Neuronal stem cell (in vitro differentiated cells): ENCODE results near the gene GPN1.
"Not testable (repeated sequence)": the region's sequence is repeated elsewhere in the genome, so short reads cannot be mapped to it uniquely, and the experiment has no call there.

Experiments used
- DNase-seq: peaks from one replicate; pipeline ENCODE4 v3.0.0-alpha.2; 2013; ENCODE audit warnings: low spot score
- H2AFZ ChIP-seq: one replicate; pipeline ENCODE4 v1.6.1; 2013; ENCODE audit warnings: mild to moderate bottlenecking, low read length, inconsistent platforms
- H2AK5ac ChIP-seq: 2 replicates; pipeline ENCODE4 v1.6.1; 2013; ENCODE audit warnings: low read depth, mild to moderate bottlenecking, inconsistent platforms, low read length, moderate library complexity, mixed read lengths
- H2BK120ac ChIP-seq: 2 replicates; pipeline ENCODE4 v1.6.1; 2013; ENCODE audit warnings: low read depth, mild to moderate bottlenecking, inconsistent platforms, low read length, moderate library complexity, mixed read lengths
- H2BK12ac ChIP-seq: one replicate; pipeline ENCODE4 v1.6.1; 2013; ENCODE audit warnings: low read length, inconsistent platforms
- H2BK15ac ChIP-seq: 2 replicates; pipeline ENCODE4 v1.6.1; 2013; ENCODE audit warnings: mild to moderate bottlenecking, low read length, inconsistent platforms, mixed read lengths
- H2BK5ac ChIP-seq: one replicate; pipeline ENCODE4 v1.6.1; 2013; ENCODE audit warnings: inconsistent platforms, mild to moderate bottlenecking, low read length, moderate library complexity
- H3K14ac ChIP-seq: one replicate; pipeline ENCODE4 v1.6.1; 2013; ENCODE audit warnings: low read length, inconsistent platforms
- H3K18ac ChIP-seq: 2 replicates; pipeline ENCODE4 v1.6.1; 2013; ENCODE audit warnings: low read length, inconsistent platforms
- H3K23ac ChIP-seq: 2 replicates; pipeline ENCODE4 v1.6.1; 2013; ENCODE audit warnings: low read depth, mild to moderate bottlenecking, mixed read lengths, low read length, inconsistent platforms; ENCODE audit not compliant: poor library complexity
- H3K27ac ChIP-seq: replicated peaks from 3 replicates; pipeline ENCODE4 v1.5.1; 2013; ENCODE audit warnings: low read length, inconsistent platforms
- H3K27me3 ChIP-seq, 3 experiments: 2 replicates each; pipeline ENCODE4 v1.6.1; 2013; ENCODE audit warnings: low read length in 3 of 3, mild to moderate bottlenecking in 2 of 3, inconsistent platforms in 1 of 3, low read depth in 1 of 3, mixed read lengths in 1 of 3, moderate library complexity in 1 of 3; ENCODE audit not compliant: control insufficient read depth in 3 of 3, insufficient read depth in 3 of 3
- H3K36me3 ChIP-seq, 2 donors: replicated peaks in 1 of 2; 2 replicates each; pipeline ENCODE4 v1.6.1; 2013; ENCODE audit warnings: low read length in 2 of 2; ENCODE audit not compliant: control insufficient read depth in 2 of 2, insufficient read depth in 2 of 2
- H3K4ac ChIP-seq: 2 replicates; pipeline ENCODE4 v1.6.1; 2013; ENCODE audit warnings: inconsistent platforms, mild to moderate bottlenecking, low read length, moderate library complexity
- H3K4me1 ChIP-seq, 2 donors: 1 replicate in 1 of 2; 2 replicates in 1 of 2; pipeline ENCODE4 v1.6.1; 2013; ENCODE audit warnings: low read length in 2 of 2, low read depth in 1 of 2; ENCODE audit not compliant: control insufficient read depth in 2 of 2, insufficient read depth in 1 of 2
- H3K4me2 ChIP-seq: one replicate; pipeline ENCODE4 v1.6.1; 2013; ENCODE audit warnings: mild to moderate bottlenecking, low read length, inconsistent platforms; ENCODE audit not compliant: insufficient read depth, poor library complexity, severe bottlenecking
- H3K4me3 ChIP-seq, 2 donors: 2 replicates each; pipeline ENCODE4 v1.5.1; 2013; ENCODE audit warnings: low read length in 2 of 2, mild to moderate bottlenecking in 2 of 2, inconsistent platforms in 1 of 2, moderate library complexity in 1 of 2
- H3K79me1 ChIP-seq: one replicate; pipeline ENCODE4 v1.6.1; 2013; ENCODE audit warnings: low read depth, mild to moderate bottlenecking, inconsistent platforms, low read length, moderate library complexity
- H3K9ac ChIP-seq: one replicate; pipeline ENCODE4 v1.6.1; 2013; ENCODE audit warnings: mild to moderate bottlenecking, low read depth, low read length, inconsistent platforms; ENCODE audit not compliant: poor library complexity
- H3K9me3 ChIP-seq, 2 donors: replicated peaks in 1 of 2; 2 replicates each; pipeline versions ENCODE3 to v1.6.1; 2013; ENCODE audit warnings: low read length in 2 of 2, mild to moderate bottlenecking in 2 of 2, inconsistent platforms in 1 of 2, low read depth in 1 of 2, mixed read lengths in 1 of 2, moderate library complexity in 1 of 2; ENCODE audit not compliant: control insufficient read depth in 2 of 2, insufficient read depth in 1 of 2
- H4K8ac ChIP-seq: one replicate; pipeline ENCODE4 v1.6.1; 2013; ENCODE audit warnings: low read depth, mild to moderate bottlenecking, inconsistent platforms, low read length, moderate library complexity
- H4K91ac ChIP-seq: one replicate; pipeline ENCODE4 v1.6.1; 2013; ENCODE audit warnings: low read length, low read depth, mild to moderate bottlenecking, inconsistent platforms; ENCODE audit not compliant: poor library complexity
- WGBS, 2 donors: extraction: QIAGEN DNeasy Blood & Tissue Kit; methylation state at CpG; one replicate each; pipeline ENCODE4 v1.1.7; 2013; ENCODE audit warnings: missing lambda C conversion rate in 2 of 2, mixed read lengths in 1 of 2; ENCODE audit not compliant: insufficient read length in 2 of 2, insufficient replicate concordance in 1 of 2; ENCODE audit errors: extremely low coverage in 2 of 2; 5-methylcytosine and 5-hydroxymethylcytosine counted together

The GPN1 gene

GRCh38 chr2:27588308-27588707 is 40.5 kb upstream of the GPN1 start:
- Histone ChIP-seq H3K4me2 (no peak overlapping the region), H3K27ac (no peak overlapping the region), H4K8ac (no peak overlapping the region), H3K36me3 (peaks cover 0 to 2% of the 10 kb centered on the region in 2 donors), H3K27me3 (no peaks in the 10 kb centered on the region), H4K91ac (no peak overlapping the region), H3K9me3 (peaks cover under 1 to 38% of the 10 kb centered on the region in 2 donors), H3K79me1 (peaks cover 8% of the 10 kb centered on the region), H3K9ac (no peak overlapping the region), H2BK15ac (no peak overlapping the region), H3K14ac (no peak overlapping the region), H2BK12ac (no peak overlapping the region), H3K4me3 (no peak overlapping the region), H3K4me1 (peaks cover 0 to 4% of the 10 kb centered on the region in 2 donors), H3K18ac (no peak overlapping the region), H2AK5ac (no peak overlapping the region), H2AFZ (no peak overlapping the region), H3K23ac (no peak overlapping the region), H2BK5ac (no peak overlapping the region), H2BK120ac (no peak overlapping the region), H3K4ac (no peak overlapping the region)
- WGBS, 2 donors: no CpG with 5 or more reads among the region's 2 CpGs
- no peak for DNase-seq

- Histone ChIP-seq H3K4ac (no peak overlapping the region), H3K4me3 (no peak overlapping the region), H3K79me1 (peaks cover 7% of the 10 kb centered on the region), H2BK5ac (no peak overlapping the region), H3K27ac (no peak overlapping the region), H3K9me3 (peaks cover 8 to 61% of the 10 kb centered on the region in 2 donors), H2BK15ac (no peak overlapping the region), H3K27me3 (no peaks in the 10 kb centered on the region), H2AK5ac (no peak overlapping the region), H3K23ac (no peak overlapping the region), H3K4me2 (no peak overlapping the region), H2BK12ac (no peak overlapping the region), H3K18ac (no peak overlapping the region), H2BK120ac (no peak overlapping the region), H3K4me1 (no peaks in the 10 kb centered on the region), H4K91ac (no peak overlapping the region), H3K36me3 (peaks cover 0 to 3% of the 10 kb centered on the region in 2 donors), H2AFZ (no peak overlapping the region), H3K14ac (no peak overlapping the region), H3K9ac (no peak overlapping the region), H4K8ac (no peak overlapping the region)
- DNase-seq: no peak
- no CpG with 5 or more reads among the region's 3 CpGs for WGBS, 2 donors
Observed at GRCh38 chr2:27591745-27592144, 37.1 kb upstream of the GPN1 start.

- Histone ChIP-seq H4K91ac (no peak overlapping the region), H2AFZ (no peak overlapping the region), H3K18ac (no peak overlapping the region), H3K4me1 (no peaks in the 10 kb centered on the region), H3K9ac (no peak overlapping the region), H3K36me3 (peaks cover 2 to 16% of the 10 kb centered on the region in 2 donors), H4K8ac (no peak overlapping the region), H2BK5ac (no peak overlapping the region), H3K14ac (no peak overlapping the region), H2BK15ac (no peak overlapping the region), H3K4me2 (no peak overlapping the region), H2BK120ac (no peak overlapping the region), H3K4me3 (no peak overlapping the region), H3K23ac (no peak overlapping the region), H3K9me3 (peaks cover 8 to 68% of the 10 kb centered on the region in 2 donors), H2BK12ac (no peak overlapping the region), H3K4ac (no peak overlapping the region), H3K79me1 (peaks cover 10% of the 10 kb centered on the region), H3K27ac (no peak overlapping the region), H3K27me3 (no peaks in the 10 kb centered on the region), H2AK5ac (no peak overlapping the region)
- WGBS, 2 donors: no CpG with 5 or more reads among the region's 2 CpGs
- DNase-seq: no peak
Observed at GRCh38 chr2:27593240-27593639, 35.6 kb upstream of the GPN1 start.

- WGBS, 2 donors: no CpG with 5 or more reads among the region's 45 CpGs
- H3K9me3 ChIP-seq: peaks cover 8 to 59% of the 10 kb centered on the region in 2 donors
Observed at GRCh38 chr2:27594020-27594703, 34.7 kb upstream of the GPN1 start.

More at GRCh38 chr2:27594020-27594703, 34.7 kb upstream of the GPN1 start:
- not testable (repeated sequence) for H2BK5ac ChIP-seq, H2AFZ ChIP-seq, H3K4me1 ChIP-seq, H3K27me3 ChIP-seq, DNase-seq, H2AK5ac ChIP-seq, H4K8ac ChIP-seq, H2BK120ac ChIP-seq, H3K14ac ChIP-seq, H3K4ac ChIP-seq, H3K4me2 ChIP-seq, H3K18ac ChIP-seq, H3K9ac ChIP-seq, H3K27ac ChIP-seq, H2BK12ac ChIP-seq, H3K4me3 ChIP-seq, H4K91ac ChIP-seq, H3K23ac ChIP-seq, H2BK15ac ChIP-seq
- H3K79me1 ChIP-seq: peaks cover 10% of the 10 kb centered on the region
- H3K36me3 ChIP-seq: peaks cover 2 to 24% of the 10 kb centered on the region in 2 donors
